PC-3 (cell line): ENCODE results near the gene TNPO2.

ENCODE experiments used
- CTCF ChIP-seq: fragments of 300-600 bp; sonication (generic); conservative IDR thresholded peaks from 2 replicates; pipeline ENCODE4 v1.5.1; 2017; ENCODE audit warnings: antibody characterized with exemption, low read depth, mild to moderate bottlenecking, low read length
- EZH2 ChIP-seq: fragments of 300-600 bp; sonication (generic); IDR thresholded peaks from one replicate; pipeline ENCODE4 v1.6.1; 2017; ENCODE audit warnings: antibody characterized with exemption, mild to moderate bottlenecking, low read length; ENCODE audit not compliant: unreplicated experiment

DNA sequence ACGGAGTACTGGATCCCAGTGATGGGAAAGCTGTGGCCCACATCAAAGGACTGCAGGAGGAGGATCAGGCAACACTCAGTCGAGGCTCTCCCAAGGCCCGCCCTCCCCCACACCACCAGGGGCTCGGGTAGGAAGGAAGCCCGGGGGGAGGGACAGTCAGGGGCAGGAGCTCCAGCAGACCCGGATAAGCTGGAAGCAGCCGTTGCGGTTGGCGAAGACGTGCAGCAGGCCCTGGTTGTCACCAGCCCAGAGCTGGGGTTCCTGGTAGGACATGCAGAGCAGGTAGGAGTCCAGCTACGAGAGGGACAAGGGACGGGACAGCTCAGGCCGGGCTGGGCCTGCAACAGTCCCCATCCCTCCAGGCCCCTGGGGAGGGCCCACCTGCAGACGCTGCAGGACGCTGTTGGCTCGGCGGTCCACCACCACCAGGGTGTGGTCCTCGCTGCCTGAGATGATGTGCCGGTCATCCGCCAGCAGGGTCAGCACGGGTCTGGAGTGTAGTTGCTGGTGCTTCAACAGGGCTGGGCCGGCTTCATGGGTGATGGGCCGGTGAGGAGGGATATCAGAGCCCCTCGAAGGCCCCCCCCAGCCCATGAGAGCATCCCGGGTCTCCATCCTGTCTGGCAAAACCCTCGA is 34.0 kb downstream of the TNPO2 start:
- TF ChIP-seq CTCF, result no peak
- TF ChIP-seq EZH2, result no peak
